Measurements from ENCODE around the gene IGBP1. TPM values are rescaled to one million over a fixed set of nuclear protein-coding genes. Genes with fewer than 3 reads are reported as not detected.
A peak's percentile ranks its signal among the peaks of the same experiment; 100 is the strongest.
"Not testable (repeated sequence)": the region's sequence is repeated elsewhere in the genome, so short reads cannot be mapped to it uniquely, and the experiment has no call there.

IGBP1 gene
- 62.1 and 66.4 TPM in 2 replicates for total RNA-seq (2014; rRNA removed; shearing (Covaris generic))

DNA sequence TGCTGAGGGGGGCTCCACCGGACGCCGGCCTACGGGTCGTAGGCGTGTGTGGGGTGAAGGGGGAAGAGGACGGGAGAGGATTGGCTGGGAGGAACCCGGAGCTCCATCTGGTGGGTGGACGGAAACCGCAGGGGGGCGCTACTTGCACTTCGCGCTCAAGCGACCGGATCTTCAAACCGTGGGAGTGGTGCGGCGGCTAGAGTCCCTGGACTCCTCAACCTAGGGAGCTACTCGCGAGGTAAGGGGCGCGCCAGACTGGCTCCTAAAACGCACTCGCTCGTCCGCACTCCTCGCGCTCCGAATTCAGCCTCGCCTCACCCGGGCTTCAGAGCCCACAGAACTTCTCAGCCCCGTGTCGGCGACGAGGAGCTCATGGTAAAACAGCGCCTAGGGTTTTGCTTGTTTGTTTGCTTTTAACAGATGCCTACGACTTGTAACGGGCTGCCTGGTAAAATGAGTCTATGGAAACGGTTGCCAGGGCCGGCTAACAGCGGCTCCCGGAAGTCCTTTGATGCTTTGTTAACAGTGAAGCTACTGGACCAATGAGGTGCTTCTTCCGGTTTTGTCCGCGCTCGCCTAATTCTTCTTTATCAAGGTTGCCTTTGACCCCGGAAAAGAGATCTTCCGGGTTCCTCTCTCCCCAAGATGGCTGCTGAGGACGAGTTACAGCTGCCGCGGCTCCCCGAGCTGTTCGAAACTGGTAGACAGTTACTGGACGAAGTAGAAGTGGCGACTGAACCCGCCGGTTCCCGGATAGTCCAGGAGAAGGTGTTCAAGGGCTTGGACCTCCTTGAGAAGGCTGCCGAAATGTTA, at the start of gene IGBP1:
Gene IGBP1 (plus strand): TSS at position 145 of the 813 bp plus-strand sequence. CDS start 501 bp downstream, at position 646.
- DNase-seq, result peak; percentile 92
- peak within 1 kb of the TSS; percentile 78 for H3K27ac ChIP-seq
- no peaks in the 10 kb centered on the region for H3K27me3 ChIP-seq
- no peaks in the 10 kb centered on the region for H3K9me3 ChIP-seq (replicated peaks)
- peaks cover 5% of the 10 kb centered on the region; the same call in 1 of the 2 replicates for H3K4me1 ChIP-seq
- H3K36me3 ChIP-seq, result peaks cover 11% of the 10 kb centered on the region; the same call in 1 of the 2 replicates
- peak within 1 kb of the TSS; percentile 75 for H3K4me3 ChIP-seq

DNA sequence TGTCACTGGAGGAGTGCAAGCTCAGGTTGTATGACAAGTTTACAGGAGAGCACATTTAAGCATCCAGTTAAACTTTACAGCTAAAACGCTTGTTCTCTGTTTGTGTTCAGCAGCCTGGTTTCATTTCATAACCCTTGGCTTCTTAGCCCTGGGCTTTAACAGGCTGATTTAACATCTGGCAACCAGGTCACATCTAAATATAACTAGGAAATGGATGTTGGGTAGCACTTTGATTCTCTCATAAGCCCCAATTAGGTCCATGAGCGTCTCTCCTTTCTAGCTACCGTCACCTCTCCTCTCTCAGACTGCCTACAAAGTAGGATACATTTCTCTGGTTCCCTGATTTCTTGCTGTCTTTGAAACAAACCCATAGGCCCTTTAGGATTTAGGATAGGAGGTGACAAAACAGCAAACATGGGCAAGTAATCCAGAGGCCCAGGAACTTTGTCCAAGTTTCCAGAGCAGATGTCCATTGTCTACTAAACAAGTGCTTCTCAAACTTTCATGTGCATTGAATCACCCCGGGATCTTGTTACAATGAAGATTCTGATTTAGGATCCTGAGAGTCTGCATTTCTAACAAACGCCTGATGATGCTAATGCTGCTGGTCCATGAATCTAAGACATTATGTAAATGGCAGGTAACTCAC, 48.5 kb upstream of the IGBP1 start:
- Histone ChIP-seq H3K9me3 (replicated peaks) (no peaks in the 10 kb centered on the region), H3K27ac (no peak overlapping the region), H3K4me1 (no peaks in the 10 kb centered on the region), H3K36me3 (no peaks in the 10 kb centered on the region), H3K27me3 (no peaks in the 10 kb centered on the region), H3K4me3 (no peak overlapping the region)
- DNase-seq, result no peak

DNA sequence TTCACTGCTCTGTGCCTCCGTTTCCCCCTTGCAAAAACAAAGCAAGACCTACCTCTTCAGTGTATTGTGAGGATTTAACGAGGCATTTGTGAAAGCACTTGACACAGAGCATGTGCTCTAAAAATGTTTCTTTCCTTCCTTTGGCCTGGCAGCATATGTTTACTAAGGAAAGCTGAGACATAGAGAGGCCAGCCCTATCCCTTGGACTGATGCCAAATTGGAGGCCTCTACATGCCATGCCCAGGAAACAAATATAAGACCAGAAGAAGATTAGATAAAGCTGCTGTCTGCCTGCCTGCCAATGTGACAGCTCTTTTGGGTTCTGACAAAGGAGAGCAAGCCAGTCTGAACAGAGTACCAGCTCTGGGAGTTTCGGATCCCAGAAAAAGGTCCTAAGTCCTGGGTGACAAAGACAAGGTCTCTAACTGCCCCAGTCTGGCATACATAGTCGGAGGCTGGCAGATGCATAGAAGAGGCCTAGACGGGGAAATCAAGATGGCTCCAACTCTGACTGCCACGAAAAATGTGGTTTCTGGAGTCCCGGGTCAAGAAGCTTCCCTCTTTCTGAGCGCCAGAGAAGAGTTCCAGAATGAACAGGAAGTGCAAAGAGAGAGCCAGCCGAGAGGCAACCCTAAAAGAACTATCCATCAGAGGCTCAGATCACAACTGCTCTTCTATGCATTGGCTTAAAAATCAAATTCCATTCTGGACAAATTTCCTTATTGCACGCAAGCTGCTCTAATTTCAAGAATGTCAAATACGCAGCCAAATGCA, 45.2 kb upstream of the IGBP1 start:
- Histone ChIP-seq H3K27me3 (no peaks in the 10 kb centered on the region), H3K4me1 (no peaks in the 10 kb centered on the region), H3K27ac (no peak overlapping the region), H3K36me3 (no peaks in the 10 kb centered on the region), H3K4me3 (no peak overlapping the region), H3K9me3 (replicated peaks) (no peaks in the 10 kb centered on the region)
- peak; percentile 19 to 50 for DNase-seq

- no peak overlapping the region for H3K27ac ChIP-seq
These were observed 44.5 kb upstream of the IGBP1 start for GRCh38 chrX:70088751-70089150.

DNA sequence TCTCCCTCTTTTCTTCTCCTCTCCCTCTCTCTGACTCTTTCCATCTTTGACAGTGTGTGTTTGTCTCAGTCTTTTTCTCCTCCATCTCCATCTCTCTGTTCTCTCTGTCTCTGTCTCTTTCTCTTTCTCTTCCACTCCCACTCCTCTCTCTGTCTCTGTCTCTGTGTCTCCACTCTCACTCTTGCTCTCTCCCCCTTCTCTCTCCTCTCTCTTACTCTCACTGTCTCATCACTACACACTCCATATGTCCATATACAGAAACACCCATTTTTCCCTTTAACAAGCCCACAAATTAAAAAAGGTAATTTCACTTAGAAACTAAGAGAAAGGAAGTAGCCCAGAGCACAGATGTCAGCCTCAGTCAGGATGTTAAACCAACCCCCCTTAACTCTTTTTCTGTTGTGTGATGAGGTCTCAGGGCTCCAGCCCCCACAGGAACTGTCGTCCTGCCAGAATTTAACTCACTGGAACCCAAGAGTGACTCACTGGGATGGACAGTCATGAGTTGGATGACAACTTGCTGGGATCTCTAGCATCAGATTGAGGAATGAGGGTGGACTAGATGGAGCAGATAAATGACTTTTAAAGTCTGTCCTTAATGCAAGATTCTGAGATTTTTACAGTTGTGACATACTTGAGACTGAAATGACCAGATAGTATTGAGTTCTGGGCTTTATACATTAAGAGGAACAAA, 43.5 kb upstream of the IGBP1 start:
- H3K27me3 ChIP-seq, result no peaks in the 10 kb centered on the region
- no peak overlapping the region for H3K27ac ChIP-seq
- no peak for DNase-seq
- H3K9me3 ChIP-seq (replicated peaks), result no peaks in the 10 kb centered on the region
- H3K36me3 ChIP-seq, result no peaks in the 10 kb centered on the region
- no peaks in the 10 kb centered on the region for H3K4me1 ChIP-seq
- H3K4me3 ChIP-seq, result no peak overlapping the region

More at GRCh38 chrX:70088751-70089150, 44.5 kb upstream of the IGBP1 start:
- no peak for DNase-seq
- no peaks in the 10 kb centered on the region for H3K4me1 ChIP-seq
- no peaks in the 10 kb centered on the region for H3K9me3 ChIP-seq (replicated peaks)
- H3K27me3 ChIP-seq, result no peaks in the 10 kb centered on the region
- H3K36me3 ChIP-seq, result no peaks in the 10 kb centered on the region
- no peak overlapping the region for H3K4me3 ChIP-seq

DNA sequence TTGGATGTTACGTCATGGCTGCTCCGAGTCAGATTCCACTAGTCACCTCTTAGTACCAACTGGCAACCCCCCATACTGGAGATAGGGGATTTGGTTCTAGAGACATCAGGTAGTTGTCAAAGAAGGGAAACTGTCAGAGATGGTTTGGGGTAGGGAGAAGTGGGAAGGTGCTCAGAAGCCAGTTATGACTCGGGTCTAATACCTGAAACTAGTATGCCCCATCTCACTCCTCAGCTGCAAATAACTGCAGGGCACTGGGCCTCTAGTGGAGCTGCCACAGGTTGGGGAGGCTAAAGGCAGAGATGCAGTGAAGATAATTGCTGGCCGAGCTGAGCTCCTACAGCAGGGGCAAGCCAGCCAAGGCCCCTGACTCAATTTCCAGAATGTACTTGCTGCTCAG, 41.0 kb upstream of the IGBP1 start:
- Histone ChIP-seq H3K27ac (no peak overlapping the region), H3K27me3 (no peaks in the 10 kb centered on the region), H3K4me1 (no peaks in the 10 kb centered on the region), H3K9me3 (replicated peaks) (no peaks in the 10 kb centered on the region), H3K36me3 (no peaks in the 10 kb centered on the region), H3K4me3 (no peak overlapping the region)
- DNase-seq, result no peak

DNA sequence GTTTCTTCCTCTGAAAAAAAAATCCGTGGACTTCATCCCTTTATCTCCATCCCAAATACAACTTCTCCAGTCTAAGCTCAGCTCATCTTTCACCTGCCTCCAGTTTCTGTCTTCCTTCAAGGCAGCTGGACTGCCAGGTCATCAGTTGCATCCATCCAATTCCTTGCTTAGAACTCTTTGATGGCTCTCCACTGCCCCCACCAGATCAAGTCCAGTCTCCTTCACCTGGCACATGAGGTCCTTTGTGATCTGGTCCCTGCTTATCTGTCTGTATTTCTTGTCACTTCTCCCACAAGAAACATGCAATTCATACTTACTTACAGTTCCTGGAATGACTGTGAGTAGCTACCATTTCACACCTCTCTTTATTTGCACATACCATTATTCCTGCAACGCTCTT, 37.2 kb upstream of the IGBP1 start:
- H3K9me3 ChIP-seq (replicated peaks), result no peaks in the 10 kb centered on the region
- DNase-seq, result peak in 1 of 2 experiments; percentile 4
- no peaks in the 10 kb centered on the region for H3K36me3 ChIP-seq

DNA sequence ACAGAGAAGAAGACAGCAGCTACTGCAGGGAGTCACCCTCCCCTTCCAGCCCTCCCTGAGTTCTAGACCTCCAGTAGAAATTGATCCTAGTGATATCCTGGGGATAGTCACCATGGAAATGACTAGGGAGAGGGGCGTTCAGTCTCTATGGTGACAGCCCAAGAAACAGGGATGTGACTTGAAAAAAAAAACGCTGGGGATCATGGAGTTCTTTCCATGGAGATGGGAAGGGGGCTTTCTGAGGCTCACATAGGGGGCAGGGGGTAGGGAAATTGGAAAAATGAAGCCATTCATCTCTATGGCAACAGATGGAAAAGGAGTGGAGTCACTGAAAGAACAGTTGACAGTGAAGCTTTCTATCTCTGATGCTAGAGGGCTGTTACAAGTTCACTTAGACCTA, 28.0 kb upstream of the IGBP1 start:
- Histone ChIP-seq H3K27me3 (no peaks in the 10 kb centered on the region), H3K9me3 (replicated peaks) (no peaks in the 10 kb centered on the region), H3K27ac (no peak overlapping the region), H3K36me3 (no peaks in the 10 kb centered on the region), H3K4me1 (no peaks in the 10 kb centered on the region), H3K4me3 (no peak overlapping the region)
- no peak for DNase-seq

More for the DNA sequence above, 37.2 kb upstream of the IGBP1 start:
- H3K4me3 ChIP-seq, result no peak overlapping the region
- H3K27me3 ChIP-seq, result no peaks in the 10 kb centered on the region
- no peaks in the 10 kb centered on the region for H3K4me1 ChIP-seq
- no peak overlapping the region for H3K27ac ChIP-seq

GRCh38 chrX:70111436-70112026, 21.7 kb upstream of the IGBP1 start:
- DNase-seq; H3K4me1 ChIP-seq; H3K27me3 ChIP-seq; H3K4me3 ChIP-seq; H3K27ac ChIP-seq; H3K36me3 ChIP-seq; H3K9me3 ChIP-seq (replicated peaks): not testable (repeated sequence)

GRCh38 chrX:70117738-70118137, 15.5 kb upstream of the IGBP1 start:
- no peaks in the 10 kb centered on the region for H3K4me1 ChIP-seq
- H3K27ac ChIP-seq, result no peak overlapping the region
- no peaks in the 10 kb centered on the region for H3K36me3 ChIP-seq
- no peaks in the 10 kb centered on the region for H3K27me3 ChIP-seq
- H3K9me3 ChIP-seq (replicated peaks), result no peaks in the 10 kb centered on the region
- no peak overlapping the region for H3K4me3 ChIP-seq
- no peak for DNase-seq

DNA sequence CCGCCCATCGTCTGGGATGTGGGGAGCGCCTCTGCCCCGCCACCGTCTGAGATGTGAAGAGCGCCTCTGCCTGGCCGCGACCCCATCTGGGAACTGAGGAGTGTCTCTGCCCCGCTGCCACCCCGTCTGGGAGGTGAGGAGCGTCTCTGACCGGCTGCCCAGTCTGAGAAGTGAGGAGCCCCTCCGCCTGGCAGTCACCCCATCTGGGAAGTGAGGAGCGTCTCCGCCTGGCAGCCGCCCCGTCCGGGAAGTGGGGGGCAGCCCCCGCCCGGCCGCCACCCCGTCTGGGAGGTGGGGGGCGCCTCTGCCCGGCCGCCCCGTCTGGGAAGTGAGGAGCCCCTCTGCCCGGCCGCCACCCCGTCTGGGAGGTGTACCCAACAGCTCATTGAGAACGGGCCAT, 10.2 kb upstream of the IGBP1 start:
- not testable (repeated sequence) for H3K27ac ChIP-seq; H3K27me3 ChIP-seq; H3K4me1 ChIP-seq; H3K4me3 ChIP-seq; H3K36me3 ChIP-seq; DNase-seq; H3K9me3 ChIP-seq (replicated peaks)

DNA sequence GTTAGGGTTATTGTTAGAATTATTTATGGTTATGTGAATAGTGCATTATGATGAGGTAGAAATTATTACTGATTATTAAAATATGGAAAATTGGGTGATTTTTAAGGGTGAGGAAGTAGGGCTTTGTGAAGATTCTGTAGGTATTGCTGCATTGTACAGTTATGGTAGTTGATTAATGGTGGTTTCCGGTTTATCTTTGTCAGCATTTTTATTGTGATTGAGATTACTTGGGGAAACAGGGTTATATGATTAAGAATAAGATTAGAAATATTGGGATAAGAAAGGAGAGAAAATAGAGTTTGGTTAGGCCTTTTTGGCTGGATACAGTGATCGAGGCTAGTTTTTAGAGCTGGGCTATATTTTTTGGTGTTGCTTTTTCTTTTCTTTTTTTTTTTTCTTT, 8.6 kb upstream of the IGBP1 start:
- DNase-seq, result no peak
- Histone ChIP-seq H3K27ac (no peak overlapping the region), H3K27me3 (no peaks in the 10 kb centered on the region), H3K9me3 (replicated peaks) (no peaks in the 10 kb centered on the region), H3K36me3 (no peaks in the 10 kb centered on the region), H3K4me3 (no peak overlapping the region), H3K4me1 (no peaks in the 10 kb centered on the region)

DNA sequence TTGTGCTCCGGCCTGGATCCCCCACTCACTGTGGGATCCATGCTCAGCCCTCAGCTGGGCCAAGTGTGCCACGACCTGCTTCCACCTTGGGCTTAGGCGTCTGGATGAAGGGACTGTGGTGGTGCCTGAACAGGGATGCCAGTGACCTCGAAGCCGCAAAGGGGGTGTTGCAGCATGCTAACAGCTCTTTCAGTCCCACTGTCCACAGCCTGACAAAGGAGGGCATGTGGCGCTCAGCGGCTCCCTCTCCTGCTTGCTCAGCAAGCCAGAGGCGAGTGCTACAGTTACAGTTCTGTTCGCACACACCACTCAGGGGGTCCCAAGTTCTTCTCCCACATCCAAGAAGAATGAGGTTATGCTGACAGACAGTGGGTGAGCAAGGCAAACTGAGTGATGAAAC, 5.2 kb upstream of the IGBP1 start:
- DNase-seq, result no peak
- H3K36me3 ChIP-seq, result no peaks in the 10 kb centered on the region
- no peaks in the 10 kb centered on the region for H3K4me1 ChIP-seq
- no peak overlapping the region for H3K27ac ChIP-seq
- H3K27me3 ChIP-seq, result no peaks in the 10 kb centered on the region
- no peak overlapping the region for H3K4me3 ChIP-seq
- no peaks in the 10 kb centered on the region for H3K9me3 ChIP-seq (replicated peaks)

- no peak overlapping the region for H3K4me3 ChIP-seq
- H3K27me3 ChIP-seq, result no peaks in the 10 kb centered on the region
- H3K36me3 ChIP-seq, result no peaks in the 10 kb centered on the region
- peaks cover 3% of the 10 kb centered on the region; the same call in 1 of the 2 replicates for H3K4me1 ChIP-seq
- DNase-seq, result no peak
- H3K9me3 ChIP-seq (replicated peaks), result no peaks in the 10 kb centered on the region
- H3K27ac ChIP-seq, result no peak overlapping the region
These were observed 3.4 kb upstream of the IGBP1 start for GRCh38 chrX:70129816-70130215.
